SK-N-SH treated with all-trans-retinoic acid at 6 μM for 48 hours (cell line): ENCODE data around the gene MFF.

Experiments
- BACH2 ChIP-seq: fragments of 250-450 bp; sonication (Bioruptor Pico); IDR thresholded peaks from 2 replicates; pipeline ENCODE4 v1.9.0; 2021; ENCODE audit warnings: mild to moderate bottlenecking, borderline replicate concordance
- GLIS3 ChIP-seq: fragments of 250-450 bp; sonication (Bioruptor Pico); IDR thresholded peaks from 2 replicates; pipeline ENCODE4 v1.5.0; 2020; ENCODE audit warnings: mild to moderate bottlenecking, moderate library complexity
- OSR1 ChIP-seq: fragments of 250-450 bp; sonication (Bioruptor Pico); IDR thresholded peaks from 2 replicates; pipeline ENCODE4 v1.8.0; 2022; ENCODE audit warnings: moderate library complexity, mild to moderate bottlenecking, inconsistent platforms
- PATZ1 ChIP-seq: fragments of 250-450 bp; sonication (Bioruptor Pico); IDR thresholded peaks from 2 replicates; pipeline ENCODE4 v1.8.0; 2020; ENCODE audit warnings: mild to moderate bottlenecking, moderate library complexity, borderline replicate concordance
- POU6F1 ChIP-seq: fragments of 250-450 bp; sonication (Bioruptor Pico); IDR thresholded peaks from 2 replicates; pipeline ENCODE4 v1.8.0; 2021; ENCODE audit warnings: low read depth, mild to moderate bottlenecking, moderate library complexity, borderline replicate concordance
- PPARA ChIP-seq: fragments of 250-450 bp; sonication (Bioruptor Pico); IDR thresholded peaks from 2 replicates; pipeline ENCODE4 v1.5.0; 2020; ENCODE audit warnings: mild to moderate bottlenecking, borderline replicate concordance
- SNAI2 ChIP-seq: fragments of 250-450 bp; sonication (Bioruptor Pico); IDR thresholded peaks from 2 replicates; pipeline ENCODE4 v1.5.0; 2020; ENCODE audit warnings: mild to moderate bottlenecking, moderate library complexity
- TSHZ2 ChIP-seq: fragments of 250-450 bp; sonication (Bioruptor Pico); IDR thresholded peaks from 2 replicates; pipeline ENCODE4 v1.5.0; 2020; ENCODE audit warnings: mild to moderate bottlenecking, moderate library complexity
- ZC3H10 ChIP-seq: fragments of 250-450 bp; sonication (Bioruptor Pico); IDR thresholded peaks from 2 replicates; pipeline ENCODE4 v1.5.1; 2021; ENCODE audit warnings: mild to moderate bottlenecking, moderate library complexity
- ZFP3 ChIP-seq: fragments of 250-450 bp; sonication (Bioruptor Pico); IDR thresholded peaks from 2 replicates; pipeline ENCODE4 v1.5.0; 2020; ENCODE audit warnings: mild to moderate bottlenecking, moderate library complexity
- ZFP30 ChIP-seq: fragments of 450-650 bp; formaldehyde crosslinking; IDR thresholded peaks from 2 replicates; pipeline ENCODE4 v1.5.0; 2022; ENCODE audit warnings: mild to moderate bottlenecking, moderate library complexity
- ZNF70 ChIP-seq: fragments of 450-650 bp; formaldehyde crosslinking; IDR thresholded peaks from 2 replicates; pipeline ENCODE4 v1.5.0; 2020; ENCODE audit warnings: mild to moderate bottlenecking, moderate library complexity

GRCh38 chr2:227310756-227311110 lies 14.3 kb upstream of the MFF start:
- TF ChIP-seq ZFP30 (CRISPR knock-in tag) (no peak), TSHZ2 (CRISPR knock-in tag) (no peak), PATZ1 (CRISPR knock-in tag) (no peak), OSR1 (no peak), POU6F1 (no peak), ZFP3 (no peak), BACH2 (CRISPR knock-in tag) (no peak), GLIS3 (CRISPR knock-in tag) (no peak), SNAI2 (no peak), ZC3H10 (CRISPR knock-in tag) (no peak), PPARA (CRISPR knock-in tag) (no peak), ZNF70 (CRISPR knock-in tag) (no peak)
